ENCODE data around the gene ALPG. TPM values are rescaled to one million over a fixed set of nuclear protein-coding genes. Genes with fewer than 3 reads are reported as not detected.
"Not testable (repeated sequence)": the region's sequence is repeated elsewhere in the genome, so short reads cannot be mapped to it uniquely, and the experiment has no call there.

The ALPG gene
- total RNA-seq, 3 donors from 2014 or later (not counting 1 experiment from before 2014, with no cell fraction given) = not detected

DNA sequence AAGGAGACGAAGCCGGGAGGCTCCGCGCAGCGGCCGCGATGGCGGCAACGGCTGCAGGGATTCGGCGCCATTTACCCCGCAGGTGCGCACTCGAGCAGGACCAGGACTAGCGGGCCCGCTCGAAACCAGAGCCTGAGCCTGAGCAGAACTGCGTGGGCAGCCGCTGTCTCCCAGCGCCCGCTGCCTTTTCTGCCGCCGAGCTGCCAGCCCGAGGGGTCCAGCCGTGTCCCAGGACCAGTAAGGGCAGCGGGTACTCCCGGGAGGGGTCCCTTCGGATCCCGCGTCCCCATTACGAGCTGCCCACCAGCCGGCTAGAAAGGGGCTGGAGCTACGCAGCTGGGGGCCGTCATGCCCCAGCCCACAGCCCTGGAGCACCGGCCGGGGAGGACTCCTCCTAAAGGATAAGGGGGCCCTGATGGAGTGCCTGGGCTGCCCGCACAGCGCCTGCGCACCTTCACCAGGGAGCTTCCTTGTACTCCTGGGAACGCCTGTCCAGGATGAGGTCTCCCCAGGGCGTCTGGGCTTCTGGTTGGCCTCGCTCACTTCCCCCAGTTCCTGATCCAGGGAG lies 18.2 kb upstream of the ALPG start:
- H3K27me3 Mint-ChIP-seq (ENCODE audit: low read depth in 2 of 2) = peaks cover 22 to 44% of the 10 kb centered on the region in 2 donors
- DNase-seq = no peak
- no peaks in the 10 kb centered on the region for H3K36me3 Mint-ChIP-seq

GRCh38 chr2:232389327-232389726 lies 17.3 kb upstream of the ALPG start:
- 91% methylated on average over 6 of the region's 6 CpGs for WGBS (ENCODE audit: insufficient coverage)
- TF ChIP-seq, protein P1, sequence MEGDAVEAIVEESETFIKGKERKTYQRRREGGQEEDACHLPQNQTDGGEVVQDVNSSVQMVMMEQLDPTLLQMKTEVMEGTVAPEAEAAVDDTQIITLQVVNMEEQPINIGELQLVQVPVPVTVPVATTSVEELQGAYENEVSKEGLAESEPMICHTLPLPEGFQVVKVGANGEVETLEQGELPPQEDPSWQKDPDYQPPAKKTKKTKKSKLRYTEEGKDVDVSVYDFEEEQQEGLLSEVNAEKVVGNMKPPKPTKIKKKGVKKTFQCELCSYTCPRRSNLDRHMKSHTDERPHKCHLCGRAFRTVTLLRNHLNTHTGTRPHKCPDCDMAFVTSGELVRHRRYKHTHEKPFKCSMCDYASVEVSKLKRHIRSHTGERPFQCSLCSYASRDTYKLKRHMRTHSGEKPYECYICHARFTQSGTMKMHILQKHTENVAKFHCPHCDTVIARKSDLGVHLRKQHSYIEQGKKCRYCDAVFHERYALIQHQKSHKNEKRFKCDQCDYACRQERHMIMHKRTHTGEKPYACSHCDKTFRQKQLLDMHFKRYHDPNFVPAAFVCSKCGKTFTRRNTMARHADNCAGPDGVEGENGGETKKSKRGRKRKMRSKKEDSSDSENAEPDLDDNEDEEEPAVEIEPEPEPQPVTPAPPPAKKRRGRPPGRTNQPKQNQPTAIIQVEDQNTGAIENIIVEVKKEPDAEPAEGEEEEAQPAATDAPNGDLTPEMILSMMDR (IDR thresholded peaks at IDR 0.05) = no peak
- no peaks in the 10 kb centered on the region for H3K4me1 ChIP-seq (ENCODE audit: control insufficient read depth, insufficient read depth, low read length)
- intact Hi-C loops (cut with micrococcal nuclease) = no loop called here
- Mint-ChIP-seq H3K36me3 (no peaks in the 10 kb centered on the region), H3K27me3 (ENCODE audit: low read depth in 2 of 2) (peaks cover 23 to 40% of the 10 kb centered on the region in 2 donors), H3K4me3 (no peak overlapping the region), H3K9me3 (no peaks in the 10 kb centered on the region), H3K4me1 (no peaks in the 10 kb centered on the region), H3K27ac (no peak overlapping the region)
- ATAC-seq (no peak), DNase-seq (no peak)
- no peak overlapping the region for H3K27ac ChIP-seq (ENCODE audit: low read length)
- H3K4me3 ChIP-seq (ENCODE audit: low read length) = no peak overlapping the region
- no peaks in the 10 kb centered on the region for H3K36me3 ChIP-seq (ENCODE audit: control insufficient read depth, insufficient read depth, low read length)
- no peaks in the 10 kb centered on the region for H3K9me3 ChIP-seq (ENCODE audit: control insufficient read depth, insufficient read depth, low read length)
- H3K27me3 ChIP-seq (ENCODE audit: control insufficient read depth, insufficient read depth, low read length) = peaks cover 2% of the 10 kb centered on the region

More for the DNA sequence above, 18.2 kb upstream of the ALPG start:
- Mint-ChIP-seq H3K4me1 (no peaks in the 10 kb centered on the region), H3K4me3 (no peak overlapping the region), H3K27ac (no peak overlapping the region), H3K9me3 (no peaks in the 10 kb centered on the region)
- Histone ChIP-seq H3K9me3 (ENCODE audit: control insufficient read depth, insufficient read depth, low read length) (no peaks in the 10 kb centered on the region), H3K4me1 (ENCODE audit: control insufficient read depth, insufficient read depth, low read length) (no peaks in the 10 kb centered on the region), H3K27me3 (ENCODE audit: control insufficient read depth, insufficient read depth, low read length) (peaks cover 2% of the 10 kb centered on the region), H3K4me3 (ENCODE audit: low read length) (no peak overlapping the region), H3K27ac (ENCODE audit: low read length) (no peak overlapping the region), H3K36me3 (ENCODE audit: control insufficient read depth, insufficient read depth, low read length) (no peaks in the 10 kb centered on the region)
- TF ChIP-seq, protein P1 (IDR thresholded peaks at IDR 0.05) = no peak
- ATAC-seq = no peak
- intact Hi-C loops (cut with micrococcal nuclease) = no loop called here
- WGBS (ENCODE audit: insufficient coverage) = 89% methylated on average over 42 of the region's 42 CpGs

DNA sequence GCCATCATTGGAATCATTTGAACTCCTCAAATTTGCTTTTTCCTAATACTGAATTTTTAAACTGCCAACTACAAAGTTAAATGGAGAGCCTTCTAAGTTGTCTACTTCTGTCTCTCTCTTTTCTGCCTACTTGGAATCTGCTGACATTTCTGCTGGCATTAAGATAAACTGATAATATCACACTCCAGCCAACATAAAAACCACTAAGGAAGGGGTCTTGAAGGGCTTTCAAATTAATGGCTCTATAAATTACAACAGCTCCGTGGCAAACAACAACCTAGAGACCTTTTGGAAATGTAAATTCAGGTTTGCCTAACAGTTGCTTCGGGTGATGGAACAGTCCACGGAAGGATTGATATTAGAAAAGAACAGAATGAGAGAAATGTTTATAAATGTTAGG lies 16.0 kb upstream of the ALPG start:
- no peaks in the 10 kb centered on the region for H3K9me3 Mint-ChIP-seq
- no peak overlapping the region for H3K4me3 Mint-ChIP-seq
- H3K9me3 ChIP-seq (ENCODE audit: control insufficient read depth, insufficient read depth, low read length) = no peaks in the 10 kb centered on the region
- DNase-seq = no peak
- no peaks in the 10 kb centered on the region for H3K36me3 Mint-ChIP-seq
- WGBS (ENCODE audit: insufficient coverage) = 16% methylated on average over 3 of the region's 3 CpGs
- ATAC-seq = no peak
- TF ChIP-seq, protein P1 (IDR thresholded peaks at IDR 0.05) = no peak
- no peaks in the 10 kb centered on the region for H3K4me1 ChIP-seq (ENCODE audit: control insufficient read depth, insufficient read depth, low read length)
- no peak overlapping the region for H3K27ac Mint-ChIP-seq
- intact Hi-C loops (cut with micrococcal nuclease) = no loop called here
- H3K27me3 ChIP-seq (ENCODE audit: control insufficient read depth, insufficient read depth, low read length) = peaks cover 2% of the 10 kb centered on the region
- no peaks in the 10 kb centered on the region for H3K4me1 Mint-ChIP-seq
- H3K36me3 ChIP-seq (ENCODE audit: control insufficient read depth, insufficient read depth, low read length) = no peaks in the 10 kb centered on the region
- no peak overlapping the region for H3K27ac ChIP-seq (ENCODE audit: low read length)
- peaks cover 25 to 35% of the 10 kb centered on the region in 2 donors for H3K27me3 Mint-ChIP-seq (ENCODE audit: low read depth in 2 of 2)
- H3K4me3 ChIP-seq (ENCODE audit: low read length) = no peak overlapping the region

GRCh38 chr2:232393556-232393955 lies 13.1 kb upstream of the ALPG start:
- no peak overlapping the region for H3K4me3 Mint-ChIP-seq
- Histone ChIP-seq H3K4me3 (ENCODE audit: low read length) (no peak overlapping the region), H3K9me3 (ENCODE audit: control insufficient read depth, insufficient read depth, low read length) (no peaks in the 10 kb centered on the region), H3K27ac (ENCODE audit: low read length) (no peak overlapping the region), H3K4me1 (ENCODE audit: control insufficient read depth, insufficient read depth, low read length) (no peaks in the 10 kb centered on the region), H3K27me3 (ENCODE audit: control insufficient read depth, insufficient read depth, low read length) (no peaks in the 10 kb centered on the region), H3K36me3 (ENCODE audit: control insufficient read depth, insufficient read depth, low read length) (no peaks in the 10 kb centered on the region)
- no peak for ATAC-seq
- H3K9me3 Mint-ChIP-seq = no peaks in the 10 kb centered on the region
- no peak for DNase-seq
- TF ChIP-seq, protein P1 (IDR thresholded peaks at IDR 0.05) = no peak
- no peaks in the 10 kb centered on the region for H3K4me1 Mint-ChIP-seq
- intact Hi-C loops (cut with micrococcal nuclease) = no loop called here
- H3K27me3 Mint-ChIP-seq (ENCODE audit: low read depth in 2 of 2) = peaks cover 21 to 33% of the 10 kb centered on the region in 2 donors
- no peaks in the 10 kb centered on the region for H3K36me3 Mint-ChIP-seq
- 95% methylated on average over 8 of the region's 8 CpGs for WGBS (ENCODE audit: insufficient coverage)
- H3K27ac Mint-ChIP-seq = no peak overlapping the region

DNA sequence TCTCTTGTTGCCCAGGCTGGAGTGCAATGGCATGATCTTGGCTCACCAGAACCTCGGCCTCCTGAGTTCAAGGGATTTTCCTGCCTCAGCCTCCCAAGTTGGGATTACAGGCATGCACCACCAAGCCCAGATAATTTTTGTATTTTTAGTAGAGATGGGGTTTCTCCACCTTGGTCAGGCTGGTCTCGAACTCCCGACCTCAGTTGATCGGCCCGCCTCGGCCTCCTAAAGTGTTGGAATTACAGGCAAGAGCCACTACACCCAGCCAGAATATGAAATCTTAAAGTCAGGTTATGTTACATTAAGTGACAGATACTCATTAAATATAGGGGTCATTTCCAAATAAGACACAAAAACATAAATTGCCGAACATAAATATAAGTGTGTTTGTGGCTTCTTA lies 12.2 kb upstream of the ALPG start:
- H3K27me3 Mint-ChIP-seq (ENCODE audit: low read depth in 2 of 2) = peaks cover 17 to 35% of the 10 kb centered on the region in 2 donors
- intact Hi-C loops (cut with micrococcal nuclease) = not testable (repeated sequence)

More for the DNA sequence above, 12.2 kb upstream of the ALPG start:
- not testable (repeated sequence) for H3K4me3 ChIP-seq (ENCODE audit: low read length); H3K36me3 ChIP-seq (ENCODE audit: control insufficient read depth, insufficient read depth, low read length); H3K9me3 Mint-ChIP-seq; H3K9me3 ChIP-seq (ENCODE audit: control insufficient read depth, insufficient read depth, low read length); H3K4me1 ChIP-seq (ENCODE audit: control insufficient read depth, insufficient read depth, low read length); H3K27ac Mint-ChIP-seq; H3K27ac ChIP-seq (ENCODE audit: low read length); DNase-seq; H3K4me1 Mint-ChIP-seq; H3K27me3 ChIP-seq (ENCODE audit: control insufficient read depth, insufficient read depth, low read length); ATAC-seq; H3K36me3 Mint-ChIP-seq; H3K4me3 Mint-ChIP-seq
- WGBS (ENCODE audit: insufficient coverage) = 89% methylated on average over 6 of the region's 7 CpGs
